ENCODE data around the gene TRNP1.

DNA sequence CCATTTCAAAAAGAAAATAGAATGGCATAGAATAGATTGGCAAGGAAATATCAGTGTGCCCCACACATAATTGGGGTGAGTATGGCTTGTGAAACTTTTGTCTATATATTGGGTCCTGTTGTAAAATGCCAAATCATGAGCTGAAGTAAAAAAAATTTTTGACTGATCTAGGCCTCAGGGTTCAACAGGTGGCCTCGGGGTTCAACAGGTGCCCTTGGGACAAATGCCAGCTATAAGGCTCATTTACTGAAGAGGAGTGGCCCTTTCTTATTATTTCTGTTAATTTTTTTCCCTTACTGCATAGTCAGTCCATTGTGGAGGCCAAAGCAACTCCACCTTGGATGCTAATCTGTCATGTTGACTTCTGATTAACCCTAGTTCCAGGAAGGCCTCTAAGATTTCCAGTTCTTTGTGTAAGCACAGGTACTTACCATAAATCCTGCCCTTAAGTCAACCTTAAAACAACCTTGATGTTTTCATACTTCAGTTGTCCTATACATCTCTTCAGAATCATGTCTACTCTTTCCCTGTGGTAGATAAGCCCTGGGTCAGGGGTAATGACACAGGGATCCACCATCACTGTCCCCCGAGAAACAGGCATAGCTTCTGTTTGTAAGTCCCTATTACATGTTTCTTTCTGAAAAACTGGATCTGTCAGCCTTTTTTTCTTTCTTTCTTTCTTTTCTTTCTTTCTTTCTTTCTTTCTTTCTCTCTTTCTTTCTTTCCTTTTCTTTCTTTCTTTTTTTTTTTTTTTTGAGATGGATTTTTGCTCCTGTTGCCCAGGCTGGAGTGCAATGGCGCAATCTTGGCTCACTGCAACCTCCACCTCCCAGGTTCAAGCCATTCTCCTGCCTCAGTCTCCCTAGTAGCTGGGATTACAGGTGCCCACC lies 16.6 kb upstream of the TRNP1 start:
- TF ChIP-seq, protein P1, sequence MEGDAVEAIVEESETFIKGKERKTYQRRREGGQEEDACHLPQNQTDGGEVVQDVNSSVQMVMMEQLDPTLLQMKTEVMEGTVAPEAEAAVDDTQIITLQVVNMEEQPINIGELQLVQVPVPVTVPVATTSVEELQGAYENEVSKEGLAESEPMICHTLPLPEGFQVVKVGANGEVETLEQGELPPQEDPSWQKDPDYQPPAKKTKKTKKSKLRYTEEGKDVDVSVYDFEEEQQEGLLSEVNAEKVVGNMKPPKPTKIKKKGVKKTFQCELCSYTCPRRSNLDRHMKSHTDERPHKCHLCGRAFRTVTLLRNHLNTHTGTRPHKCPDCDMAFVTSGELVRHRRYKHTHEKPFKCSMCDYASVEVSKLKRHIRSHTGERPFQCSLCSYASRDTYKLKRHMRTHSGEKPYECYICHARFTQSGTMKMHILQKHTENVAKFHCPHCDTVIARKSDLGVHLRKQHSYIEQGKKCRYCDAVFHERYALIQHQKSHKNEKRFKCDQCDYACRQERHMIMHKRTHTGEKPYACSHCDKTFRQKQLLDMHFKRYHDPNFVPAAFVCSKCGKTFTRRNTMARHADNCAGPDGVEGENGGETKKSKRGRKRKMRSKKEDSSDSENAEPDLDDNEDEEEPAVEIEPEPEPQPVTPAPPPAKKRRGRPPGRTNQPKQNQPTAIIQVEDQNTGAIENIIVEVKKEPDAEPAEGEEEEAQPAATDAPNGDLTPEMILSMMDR (IDR thresholded peaks at IDR 0.05) = no peak
- no peak for TF ChIP-seq POLR2A (IDR thresholded peaks at IDR 0.05)

All from testis (tissue), 2 donors.